Small intestine (tissue), 7 donors: ENCODE results near the gene DPP6. TPM values are rescaled to one million over a fixed set of nuclear protein-coding genes. Genes with fewer than 3 reads are reported as not detected.

Experiments used
- DNase-seq, 2 donors: peaks; one replicate each; pipeline versions ENCODE4 v3.0.0 to v3.0.0-alpha.2; 2013
- FAIRE-seq: peaks from 2 replicates; lab custom pipeline; 2012; peaks lifted over from hg19 to GRCh38; lab: Jason Lieb, UNC
- H3K27ac ChIP-seq, 3 donors: one replicate each; pipeline ENCODE4 v1.5.1; 2013; ENCODE audit warnings: low read length in 2 of 3, mild to moderate bottlenecking in 2 of 3, control low read depth in 1 of 3, inconsistent platforms in 1 of 3, low read depth in 1 of 3, moderate library complexity in 1 of 3
- H3K27me3 ChIP-seq, 3 donors: one replicate each; pipeline ENCODE4 v1.6.1; 2013; ENCODE audit warnings: low read length in 3 of 3, inconsistent platforms in 1 of 3; ENCODE audit not compliant: control insufficient read depth in 3 of 3, insufficient read depth in 3 of 3
- H3K36me3 ChIP-seq, 3 donors: one replicate each; pipeline ENCODE4 v1.6.1; 2013; ENCODE audit warnings: low read length in 3 of 3, inconsistent platforms in 1 of 3, low read depth in 1 of 3, mild to moderate bottlenecking in 1 of 3, moderate library complexity in 1 of 3; ENCODE audit not compliant: control insufficient read depth in 3 of 3, insufficient read depth in 2 of 3
- H3K4me1 ChIP-seq, 3 donors: one replicate each; pipeline ENCODE4 v1.6.1; 2013; ENCODE audit warnings: low read length in 2 of 3, inconsistent platforms in 1 of 3, low read depth in 1 of 3, mild to moderate bottlenecking in 1 of 3, moderate library complexity in 1 of 3; ENCODE audit not compliant: control insufficient read depth in 3 of 3, insufficient read depth in 2 of 3
- H3K4me3 ChIP-seq, 3 donors: one replicate each; pipeline ENCODE4 v1.5.1; 2013; ENCODE audit warnings: low read length in 3 of 3, control low read depth in 1 of 3, inconsistent platforms in 1 of 3, low read depth in 1 of 3, mild to moderate bottlenecking in 1 of 3, moderate library complexity in 1 of 3
- H3K9me3 ChIP-seq, 2 donors: one replicate each; pipeline ENCODE4 v1.6.1; 2013; ENCODE audit warnings: low read depth in 1 of 2, low read length in 1 of 2; ENCODE audit not compliant: control insufficient read depth in 2 of 2, insufficient read depth in 1 of 2
- WGBS, 3 donors: extraction: QIAGEN DNeasy Blood & Tissue Kit; methylation state at CpG; one replicate each; pipeline ENCODE4 v1.1.7; 2013; 5-methylcytosine and 5-hydroxymethylcytosine counted together
- polyA plus RNA-seq, 4 donors: library from polyadenylated mRNA; stranded (reverse) in 3 of 4; unstranded in 1 of 4; fragments of 200-250 nt in 3 of 4; fragments of 120-200 nt in 1 of 4; gene quantifications; one replicate each; pipeline versions ENCODE4 v1.2.1 to v1.2.3, GENCODE V29; 2013
- donor health status: healthy with polysubstance abuse.
- donor health status: control.
- donor health status: control.
- donor health status: Bipolar disorder and iron deficiency.
- donor health status: healthy.

DPP6 gene
- polyA plus RNA-seq, 4 donors = 0.80 to 1.8 TPM; not detected in 2

- H3K9me3 ChIP-seq = peaks cover 0 to 38% of the 10 kb centered on the region in 2 donors
- FAIRE-seq = no peak
- no peak overlapping the region for H3K4me3 ChIP-seq
These were observed 885.6 kb downstream of the DPP6 start for GRCh38 chr7:154937837-154938236.

DNA sequence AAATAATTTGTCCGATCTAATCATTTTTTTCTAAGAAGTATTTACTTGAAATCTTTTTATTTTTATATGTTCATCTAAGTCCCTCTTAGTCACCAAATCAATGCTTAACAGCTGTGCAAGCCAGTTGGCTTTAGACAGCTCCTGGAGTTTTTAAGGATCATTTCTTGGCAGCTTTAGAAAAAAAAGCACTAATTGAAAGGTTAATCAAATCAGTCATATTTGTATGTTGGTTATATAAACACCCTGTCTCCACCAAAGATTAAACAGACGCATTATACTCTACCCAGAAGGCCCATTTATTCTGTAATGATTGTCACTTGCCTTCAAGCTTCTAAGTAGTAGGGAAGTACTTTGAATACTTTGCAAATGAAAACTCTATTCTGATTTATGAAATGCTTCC, 890.5 kb downstream of the DPP6 start:
- FAIRE-seq = no peak
- no peak for DNase-seq

More at GRCh38 chr7:154937837-154938236, 885.6 kb downstream of the DPP6 start:
- Histone ChIP-seq H3K4me1 (no peaks in the 10 kb centered on the region), H3K27me3 (no peaks in the 10 kb centered on the region), H3K27ac (no peak overlapping the region), H3K36me3 (no peaks in the 10 kb centered on the region)
- WGBS, 3 donors = 74 to 82% (median 79%) methylated on average over 1 of the region's 1 CpG
- DNase-seq = no peak

More for the DNA sequence above, 890.5 kb downstream of the DPP6 start:
- no peaks in the 10 kb centered on the region for H3K4me1 ChIP-seq
- no peak overlapping the region for H3K27ac ChIP-seq
- H3K27me3 ChIP-seq = no peaks in the 10 kb centered on the region
- WGBS, 3 donors = 74 to 88% (median 86%) methylated on average over 2 of the region's 2 CpGs
- peaks cover 6 to 18% (median 8%) of the 10 kb centered on the region in 3 donors for H3K36me3 ChIP-seq
- peaks cover 0 to 11% of the 10 kb centered on the region in 2 donors for H3K9me3 ChIP-seq
- no peak overlapping the region for H3K4me3 ChIP-seq
